ENCODE measurements around the gene LETM1. TPM values are rescaled to one million over a fixed set of nuclear protein-coding genes. Genes with fewer than 3 reads are reported as not detected.

LETM1 gene
- polyA plus RNA-seq, 1 experiment, result 17.1 TPM

GRCh38 chr4:1842339-1842895 is 13.5 kb downstream of the LETM1 start:
- POLR2A ChIA-PET, result interaction anchor here (0.7 kb wide), 1 partner anchor 15 kb away, joined by 3 read pairs; no protein-coding TSS in a partner anchor
- CTCF ChIA-PET, result interaction anchor here (1.0 to 3.9 kb wide), 6 partner anchors 9 to 68 kb away, joined by 3 to 20 read pairs (median 4); no protein-coding TSS in a partner anchor
- Histone ChIP-seq H3K36me3 (ENCODE audit: control insufficient read depth, insufficient read depth, low read length) (peaks cover 11% of the 10 kb centered on the region), H3K27me3 (ENCODE audit: control insufficient read depth, insufficient read depth, low read length) (no peaks in the 10 kb centered on the region), H3K4me3 (ENCODE audit: low read depth, low read length) (no peak overlapping the region)
- DNase-seq (ENCODE audit: low read depth), result no peak
- no peak for TF ChIP-seq CTCF (IDR thresholded peaks at IDR 0.05; ENCODE audit: insufficient read depth, low read depth, low read length)

- no peaks in the 10 kb centered on the region for H3K27me3 ChIP-seq (ENCODE audit: control insufficient read depth, insufficient read depth, low read length)
- no peak for TF ChIP-seq CTCF (IDR thresholded peaks at IDR 0.05; ENCODE audit: insufficient read depth, low read depth, low read length)
- ChIA-PET POLR2A (no interaction called here), CTCF (interaction anchor here (1.0 to 3.9 kb wide), 2 partner anchors 9 to 58 kb away, joined by 3 to 20 read pairs; no protein-coding TSS in a partner anchor)
- no peak overlapping the region for H3K4me3 ChIP-seq (ENCODE audit: low read depth, low read length)
- DNase-seq (ENCODE audit: low read depth), result no peak
- H3K36me3 ChIP-seq (ENCODE audit: control insufficient read depth, insufficient read depth, low read length), result peaks cover 14% of the 10 kb centered on the region
These were observed 14.1 kb downstream of the LETM1 start for GRCh38 chr4:1841887-1842210.

GRCh38 chr4:1841201-1841886 is 14.6 kb downstream of the LETM1 start:
- DNase-seq (ENCODE audit: low read depth), result no peak
- peaks cover 17% of the 10 kb centered on the region for H3K36me3 ChIP-seq (ENCODE audit: control insufficient read depth, insufficient read depth, low read length)

GRCh38 chr4:1839282-1839681 is 16.7 kb downstream of the LETM1 start:
- ChIA-PET POLR2A (no interaction called here), CTCF (interaction anchor here (0.9 to 1.0 kb wide), 3 partner anchors 61 to 112 kb away, joined by 3 read pairs; no protein-coding TSS in a partner anchor)
- H3K36me3 ChIP-seq (ENCODE audit: control insufficient read depth, insufficient read depth, low read length), result peaks cover 20% of the 10 kb centered on the region

More at GRCh38 chr4:1841201-1841886, 14.6 kb downstream of the LETM1 start:
- Histone ChIP-seq H3K4me3 (ENCODE audit: low read depth, low read length) (no peak overlapping the region), H3K27me3 (ENCODE audit: control insufficient read depth, insufficient read depth, low read length) (no peaks in the 10 kb centered on the region)
- TF ChIP-seq CTCF (IDR thresholded peaks at IDR 0.05; ENCODE audit: insufficient read depth, low read depth, low read length), result no peak
- ChIA-PET POLR2A (no interaction called here), CTCF (interaction anchor here (0.6 to 3.9 kb wide), 3 partner anchors 10 to 59 kb away, joined by 3 to 20 read pairs (median 3); no protein-coding TSS in a partner anchor)

More at GRCh38 chr4:1839282-1839681, 16.7 kb downstream of the LETM1 start:
- H3K27me3 ChIP-seq (ENCODE audit: control insufficient read depth, insufficient read depth, low read length), result no peaks in the 10 kb centered on the region
- H3K4me3 ChIP-seq (ENCODE audit: low read depth, low read length), result no peak overlapping the region
- TF ChIP-seq CTCF (IDR thresholded peaks at IDR 0.05; ENCODE audit: insufficient read depth, low read depth, low read length), result no peak
- no peak for DNase-seq (ENCODE audit: low read depth)
